GM19468 (cell line): ENCODE data around the gene CPLANE2.
"Not testable (repeated sequence)": the region's sequence is repeated elsewhere in the genome, so short reads cannot be mapped to it uniquely, and the experiment has no call there.

Experiments used
- ATAC-seq: cut with Tn5 transposase; IDR thresholded peaks from one replicate; pipeline ENCODE4 v1.9.1; 2021; ENCODE audit warnings: mild to moderate bottlenecking, moderate library complexity, moderate number of reproducible peaks; ENCODE audit not compliant: unreplicated experiment; ENCODE audit errors: extremely low read depth

Gene CPLANE2

GRCh38 chr1:16210581-16210980 lies 26.4 kb downstream of the CPLANE2 start:
- ATAC-seq, result no peak

GRCh38 chr1:16209847-16210407 lies 27.1 kb downstream of the CPLANE2 start:
- ATAC-seq, result no peak

- ATAC-seq, result no peak
Observed at GRCh38 chr1:16209132-16209846, 27.7 kb downstream of the CPLANE2 start.

- ATAC-seq, result no peak
Observed at GRCh38 chr1:16208270-16208987, 28.6 kb downstream of the CPLANE2 start.

- ATAC-seq, result no peak
Observed at GRCh38 chr1:16207318-16208269, 29.4 kb downstream of the CPLANE2 start.

GRCh38 chr1:16206547-16207317 lies 30.3 kb downstream of the CPLANE2 start:
- ATAC-seq, result peak; percentile 36

- no peak for ATAC-seq
Observed at GRCh38 chr1:16205891-16206546, 31.0 kb downstream of the CPLANE2 start.

- ATAC-seq, result no peak
Observed at GRCh38 chr1:16205334-16205671, 31.7 kb downstream of the CPLANE2 start.

GRCh38 chr1:16204634-16205333 lies 32.2 kb downstream of the CPLANE2 start:
- no peak for ATAC-seq

- no peak for ATAC-seq
Observed at GRCh38 chr1:16204216-16204615, 32.8 kb downstream of the CPLANE2 start.

- no peak for ATAC-seq
Observed at GRCh38 chr1:16203550-16203949, 33.4 kb downstream of the CPLANE2 start.

GRCh38 chr1:16202281-16203210 lies 34.4 kb downstream of the CPLANE2 start:
- no peak for ATAC-seq

- ATAC-seq, result no peak
Observed at GRCh38 chr1:16199700-16200099, 37.3 kb downstream of the CPLANE2 start.

GRCh38 chr1:16199157-16199501 lies 37.9 kb downstream of the CPLANE2 start:
- ATAC-seq, result no peak

GRCh38 chr1:16198444-16199156 lies 38.4 kb downstream of the CPLANE2 start:
- ATAC-seq, result no peak

- no peak for ATAC-seq
Observed at GRCh38 chr1:16196874-16197273, 40.1 kb downstream of the CPLANE2 start.

- not testable (repeated sequence) for ATAC-seq
Observed at GRCh38 chr1:16196139-16196538, 40.8 kb downstream of the CPLANE2 start.
